ENCODE measurements around the gene IFI27L1. TPM values are rescaled to one million over a fixed set of nuclear protein-coding genes. Genes with fewer than 3 reads are reported as not detected.
A peak's percentile ranks its signal among the peaks of the same experiment; 100 is the strongest.

IFI27L1 gene
- total RNA-seq, 2 donors from 2014 or later = 59.6 to 71.4 TPM

DNA sequence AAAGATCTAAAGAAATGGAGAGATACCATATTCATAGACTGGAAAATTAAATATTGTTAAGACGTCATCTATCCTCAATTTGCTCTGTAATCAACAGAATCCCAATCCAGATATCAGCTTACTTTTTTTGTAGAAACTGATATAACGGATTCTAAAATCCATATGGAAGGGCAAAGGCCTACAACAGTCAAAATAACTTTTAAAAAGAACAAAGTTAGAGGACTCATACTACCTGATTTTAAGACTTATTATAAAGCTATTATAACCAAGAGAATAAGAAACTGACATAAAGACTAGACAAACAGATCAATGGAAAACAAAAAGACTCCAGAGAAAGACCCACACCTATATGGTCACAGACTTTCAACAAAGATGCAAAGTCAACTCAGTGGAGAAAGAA, 6.1 kb upstream of the IFI27L1 start:
- peak overlapping the region; percentile 60 for H3K27ac Mint-ChIP-seq
- H3K4me3 Mint-ChIP-seq = peak overlapping the region; percentile 57 to 77
- no peaks in the 10 kb centered on the region for H3K27me3 Mint-ChIP-seq (ENCODE audit: low read depth)
- peaks cover 10 to 14% of the 10 kb centered on the region in 2 donors for H3K9me3 Mint-ChIP-seq
- H3K4me1 Mint-ChIP-seq (ENCODE audit: low read depth) = peaks cover 69% of the 10 kb centered on the region
- ATAC-seq (replicated peaks in 1 of 2) (no peak), DNase-seq (no peak)
- H3K36me3 Mint-ChIP-seq (ENCODE audit: insufficient read depth in 2 of 2) = peaks cover 42 to 61% of the 10 kb centered on the region in 2 donors

DNA sequence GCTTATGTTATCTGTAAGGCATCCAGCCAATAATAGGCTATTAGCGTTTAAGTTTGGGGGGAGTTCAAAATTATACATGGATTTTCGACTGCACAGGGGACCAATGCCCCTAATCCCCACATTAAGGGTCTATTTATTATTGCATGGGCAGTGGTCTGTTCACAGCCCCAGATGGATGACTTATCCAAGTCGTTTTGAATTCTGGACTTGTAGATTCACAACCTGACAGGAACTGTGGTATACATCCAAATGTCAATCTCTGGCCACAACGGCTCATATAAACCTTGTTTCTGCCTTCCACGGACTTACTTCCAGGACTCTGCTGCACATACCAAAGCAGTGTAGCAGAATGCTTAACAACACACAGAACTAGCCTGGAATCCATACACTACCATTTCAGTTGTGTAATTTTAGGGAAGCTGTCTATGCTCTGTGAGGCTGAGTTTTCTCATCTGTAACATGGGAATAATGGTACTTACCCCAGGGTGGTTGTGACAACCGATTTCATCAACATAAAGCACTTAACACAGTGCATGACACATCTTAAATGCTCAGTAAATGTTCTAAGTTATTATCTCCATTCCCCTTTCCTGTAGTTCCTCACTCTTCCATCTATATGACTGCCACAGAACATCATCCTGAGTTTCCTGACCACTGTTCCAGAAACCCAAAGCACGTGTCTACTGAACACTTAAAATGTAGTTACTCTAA, 3.8 kb upstream of the IFI27L1 start:
- peaks cover 5 to 6% of the 10 kb centered on the region in 2 donors for H3K9me3 Mint-ChIP-seq
- H3K27ac Mint-ChIP-seq = peak overlapping the region; percentile 11
- H3K36me3 Mint-ChIP-seq (ENCODE audit: insufficient read depth in 2 of 2) = peaks cover 31 to 44% of the 10 kb centered on the region in 2 donors
- H3K4me1 Mint-ChIP-seq (ENCODE audit: low read depth) = peaks cover 64% of the 10 kb centered on the region
- H3K27me3 Mint-ChIP-seq (ENCODE audit: low read depth) = no peaks in the 10 kb centered on the region
- peak overlapping the region; percentile 97 to 100 for H3K4me3 Mint-ChIP-seq
- no peak for ATAC-seq (replicated peaks in 1 of 2)
- no peak for DNase-seq

DNA sequence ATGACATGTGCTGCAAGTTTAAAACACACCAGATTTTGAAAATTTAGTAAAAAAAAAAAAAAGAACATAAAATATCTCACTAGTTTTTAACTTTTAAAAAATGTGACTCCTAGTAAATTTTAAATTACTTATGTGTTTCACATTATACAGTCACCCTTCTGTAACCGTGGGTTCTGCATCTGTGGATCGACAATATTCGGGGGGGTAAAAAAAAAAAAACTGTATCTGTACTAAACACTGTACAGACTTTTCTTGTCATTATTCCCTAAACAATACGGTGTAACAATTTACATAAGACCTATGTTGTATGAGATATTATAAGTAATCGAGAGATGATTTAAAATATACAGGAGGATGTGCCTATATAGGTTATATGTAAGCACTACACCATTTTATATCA, 3.3 kb upstream of the IFI27L1 start:
- ATAC-seq (replicated peaks in 1 of 2) (no peak), DNase-seq (no peak)
- Mint-ChIP-seq H3K36me3 (ENCODE audit: insufficient read depth in 2 of 2) (peaks cover 28 to 42% of the 10 kb centered on the region in 2 donors), H3K9me3 (peaks cover 4 to 5% of the 10 kb centered on the region in 2 donors), H3K27me3 (ENCODE audit: low read depth) (no peaks in the 10 kb centered on the region), H3K4me1 (ENCODE audit: low read depth) (peaks cover 69% of the 10 kb centered on the region), H3K4me3 (peak overlapping the region; percentile 97 to 100), H3K27ac (peak overlapping the region; percentile 11)

DNA sequence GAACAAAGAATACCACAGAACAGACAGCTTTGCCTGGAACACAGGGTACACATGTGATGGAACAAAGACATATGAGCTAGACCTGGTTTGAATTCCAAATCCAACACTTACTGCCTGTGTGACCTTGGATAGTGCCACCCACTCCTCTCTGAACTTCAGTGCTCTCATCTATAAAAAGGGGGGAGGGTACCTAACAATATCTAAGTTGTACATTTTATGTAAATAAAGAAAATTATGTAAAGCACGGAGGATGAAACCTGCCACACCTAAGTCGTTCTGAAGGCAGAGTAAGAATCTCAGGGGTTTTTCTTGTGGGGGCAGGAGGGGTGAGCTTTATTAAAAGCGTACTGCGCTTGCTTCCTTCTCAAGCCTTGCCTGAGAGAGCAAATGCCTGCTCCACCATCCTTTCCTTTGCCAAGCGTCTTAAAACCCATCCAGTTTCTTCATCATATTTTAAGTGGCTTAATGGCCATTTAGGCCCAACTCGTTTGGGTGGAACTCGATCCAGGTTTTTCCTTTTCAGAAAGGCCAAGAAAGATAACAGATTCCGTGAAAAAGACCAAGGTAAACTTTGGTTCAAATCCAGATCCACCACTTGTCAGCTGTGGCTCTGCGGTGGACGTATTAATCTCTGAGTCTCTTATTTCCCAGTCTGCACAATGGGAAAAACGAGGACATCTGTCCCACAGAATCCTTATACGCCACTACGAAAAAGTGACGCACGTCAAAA, 1.1 kb upstream of the IFI27L1 start:
- no peak for DNase-seq
- no peak for ATAC-seq (replicated peaks in 1 of 2)
- peaks cover 70% of the 10 kb centered on the region for H3K4me1 Mint-ChIP-seq (ENCODE audit: low read depth)
- peak overlapping the region; percentile 97 to 100 for H3K4me3 Mint-ChIP-seq
- no peaks in the 10 kb centered on the region for H3K9me3 Mint-ChIP-seq
- H3K27me3 Mint-ChIP-seq (ENCODE audit: low read depth) = no peaks in the 10 kb centered on the region
- peaks cover 22 to 26% of the 10 kb centered on the region in 2 donors for H3K36me3 Mint-ChIP-seq (ENCODE audit: insufficient read depth in 2 of 2)
- H3K27ac Mint-ChIP-seq = peak overlapping the region; percentile 99

DNA sequence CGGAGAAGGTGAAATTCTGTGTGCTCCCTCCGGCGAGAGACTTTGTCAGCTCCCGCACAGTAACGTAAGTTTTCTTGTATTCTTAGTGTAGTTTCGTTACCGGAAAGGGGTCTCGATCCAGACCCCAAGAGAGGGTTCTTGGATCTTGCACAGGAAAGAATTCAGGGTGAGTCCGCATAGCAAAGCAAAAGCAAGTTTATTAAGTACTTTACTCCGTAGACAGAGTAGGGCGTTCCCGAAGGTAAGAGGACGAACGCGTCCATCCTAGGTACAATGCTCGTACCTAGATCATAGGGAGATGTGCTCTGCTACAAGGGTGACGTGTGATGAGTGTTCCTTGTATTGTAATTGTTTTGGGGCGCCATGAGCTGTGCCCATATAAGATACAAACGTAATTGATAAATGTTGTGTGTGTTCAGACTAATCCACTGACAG, 293 bp downstream of the IFI27L1 start:
- peak overlapping the region; percentile 97 to 100 for H3K4me3 Mint-ChIP-seq
- DNase-seq = peak in 1 of 2 donors; percentile 23
- ATAC-seq (replicated peaks in 1 of 2) = peak; percentile 25 to 37
- peaks cover 0 to 1% of the 10 kb centered on the region in 2 donors for H3K9me3 Mint-ChIP-seq
- peak overlapping the region; percentile 93 for H3K27ac Mint-ChIP-seq
- peaks cover 20 to 21% of the 10 kb centered on the region in 2 donors for H3K36me3 Mint-ChIP-seq (ENCODE audit: insufficient read depth in 2 of 2)
- H3K4me1 Mint-ChIP-seq (ENCODE audit: low read depth) = peaks cover 58% of the 10 kb centered on the region
- no peaks in the 10 kb centered on the region for H3K27me3 Mint-ChIP-seq (ENCODE audit: low read depth)

DNA sequence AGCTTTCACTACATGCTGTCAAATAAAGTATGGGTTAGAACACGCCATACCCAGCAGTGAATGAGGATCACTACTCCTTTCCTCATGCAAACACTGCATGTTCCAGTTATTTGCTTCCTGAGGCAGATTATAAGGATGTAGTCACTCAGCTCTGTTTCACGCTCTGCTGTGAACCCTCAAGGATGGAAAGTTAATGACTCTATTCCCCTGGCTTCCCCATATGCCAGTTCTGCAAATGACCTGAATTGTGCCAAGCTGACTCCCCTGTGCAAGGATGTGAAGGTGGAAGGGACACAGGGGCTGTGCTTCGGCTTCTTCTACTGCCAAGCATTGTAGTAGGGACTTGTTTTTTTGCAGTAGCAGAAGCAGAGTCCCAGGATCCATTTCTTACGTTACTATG, 6.8 kb downstream of the IFI27L1 start:
- no peak for ATAC-seq (replicated peaks in 1 of 2)
- Mint-ChIP-seq H3K27me3 (ENCODE audit: low read depth) (no peaks in the 10 kb centered on the region), H3K9me3 (peaks cover 0 to 1% of the 10 kb centered on the region in 2 donors), H3K4me1 (ENCODE audit: low read depth) (peaks cover 6% of the 10 kb centered on the region), H3K4me3 (no peak overlapping the region), H3K36me3 (ENCODE audit: insufficient read depth in 2 of 2) (peaks cover 3 to 4% of the 10 kb centered on the region in 2 donors), H3K27ac (no peak overlapping the region)
- no peak for DNase-seq

DNA sequence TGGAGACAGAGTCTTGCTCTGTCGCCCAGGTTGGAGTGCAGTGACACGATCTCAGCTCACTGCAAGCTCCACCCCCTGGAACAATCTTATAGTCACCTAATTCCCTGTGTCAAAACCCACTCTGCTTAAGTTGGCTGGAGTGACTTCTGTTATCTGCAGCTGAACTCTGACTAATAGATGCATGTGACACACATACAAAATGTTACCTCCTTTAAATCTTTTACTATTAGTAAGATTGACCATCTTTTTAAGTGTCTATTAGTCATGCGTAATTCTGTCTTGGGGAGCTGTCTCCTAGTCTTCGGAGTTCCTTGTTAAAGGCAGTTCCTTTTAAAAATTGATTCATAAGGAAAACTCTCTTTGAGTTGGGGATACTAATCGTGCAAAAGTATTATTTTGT, 7.4 kb downstream of the IFI27L1 start:
- Mint-ChIP-seq H3K9me3 (peaks cover 0 to 1% of the 10 kb centered on the region in 2 donors), H3K4me1 (ENCODE audit: low read depth) (no peaks in the 10 kb centered on the region), H3K27ac (no peak overlapping the region), H3K27me3 (ENCODE audit: low read depth) (no peaks in the 10 kb centered on the region), H3K4me3 (no peak overlapping the region), H3K36me3 (ENCODE audit: insufficient read depth in 2 of 2) (peaks cover 3 to 4% of the 10 kb centered on the region in 2 donors)
- DNase-seq (no peak), ATAC-seq (replicated peaks in 1 of 2) (no peak)

DNA sequence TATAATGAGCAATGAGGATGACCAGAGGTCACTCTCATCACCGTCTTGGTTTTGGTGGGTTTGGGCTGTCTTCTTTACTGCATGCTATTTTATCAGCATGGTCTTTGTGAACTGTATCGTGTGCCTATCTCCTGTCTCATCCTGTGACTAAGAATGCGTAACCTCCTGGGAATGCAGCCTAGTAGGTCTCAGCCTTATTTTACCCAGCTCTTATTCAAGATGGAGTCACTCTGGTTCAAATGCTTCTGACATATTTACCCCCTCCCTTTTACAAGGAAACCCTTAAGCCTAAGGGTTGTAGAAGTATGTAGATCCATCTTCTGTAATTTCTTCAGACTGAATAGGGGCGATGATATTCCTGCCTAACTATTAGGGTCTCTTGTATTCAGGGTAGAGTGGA, 8.4 kb downstream of the IFI27L1 start:
- ATAC-seq (replicated peaks in 1 of 2) = no peak
- peaks cover 3 to 4% of the 10 kb centered on the region in 2 donors for H3K36me3 Mint-ChIP-seq (ENCODE audit: insufficient read depth in 2 of 2)
- no peak overlapping the region for H3K27ac Mint-ChIP-seq
- no peaks in the 10 kb centered on the region for H3K4me1 Mint-ChIP-seq (ENCODE audit: low read depth)
- H3K4me3 Mint-ChIP-seq = no peak overlapping the region
- H3K27me3 Mint-ChIP-seq (ENCODE audit: low read depth) = no peaks in the 10 kb centered on the region
- H3K9me3 Mint-ChIP-seq = peaks cover 0 to 1% of the 10 kb centered on the region in 2 donors
- DNase-seq = no peak

DNA sequence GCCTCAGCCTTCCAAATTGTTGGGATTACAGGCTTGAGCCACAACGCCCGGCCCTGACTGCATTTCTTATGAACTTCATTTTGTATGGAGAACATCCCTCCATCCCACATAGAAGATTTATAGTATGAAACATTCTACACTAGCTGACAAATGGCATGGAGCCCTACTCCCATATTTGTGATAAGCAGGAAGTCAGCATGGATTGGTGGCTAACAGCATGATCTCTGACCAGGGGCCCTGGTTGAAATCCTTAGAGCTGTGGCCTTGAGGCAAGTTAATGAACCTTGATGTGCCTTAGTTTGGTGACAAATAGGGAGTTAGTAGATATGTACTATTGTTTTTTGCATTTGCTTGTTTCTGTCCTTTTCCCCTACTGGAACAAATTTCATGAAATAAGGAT, 12.3 kb downstream of the IFI27L1 start:
- H3K36me3 Mint-ChIP-seq (ENCODE audit: insufficient read depth in 2 of 2) = no peaks in the 10 kb centered on the region
- ATAC-seq (replicated peaks in 1 of 2) = no peak
- no peak for DNase-seq
- no peak overlapping the region for H3K27ac Mint-ChIP-seq
- no peaks in the 10 kb centered on the region for H3K4me1 Mint-ChIP-seq (ENCODE audit: low read depth)
- H3K9me3 Mint-ChIP-seq = no peaks in the 10 kb centered on the region
- no peaks in the 10 kb centered on the region for H3K27me3 Mint-ChIP-seq (ENCODE audit: low read depth)
- no peak overlapping the region for H3K4me3 Mint-ChIP-seq

DNA sequence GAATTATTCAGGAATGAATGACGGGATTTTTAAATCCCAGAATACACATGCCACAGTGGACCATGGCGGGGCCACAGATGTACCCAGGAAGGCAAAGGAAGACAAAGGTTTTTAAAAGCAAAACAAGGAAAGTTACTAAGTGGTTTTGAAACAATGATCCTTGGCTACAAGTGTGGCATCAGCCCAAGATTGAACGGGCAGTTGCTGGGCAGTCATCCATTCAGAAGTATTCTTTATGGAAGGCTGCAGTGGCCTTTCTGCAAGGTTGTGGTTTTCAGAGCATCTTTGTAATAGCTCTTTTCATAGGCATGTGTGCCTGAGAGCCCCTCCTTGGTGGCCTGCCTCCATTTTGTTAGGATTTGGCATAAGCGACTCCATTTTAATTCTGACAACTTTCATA, 16.0 kb downstream of the IFI27L1 start:
- Mint-ChIP-seq H3K9me3 (no peaks in the 10 kb centered on the region), H3K4me1 (ENCODE audit: low read depth) (no peaks in the 10 kb centered on the region), H3K36me3 (ENCODE audit: insufficient read depth in 2 of 2) (peaks cover 2% of the 10 kb centered on the region in 2 donors), H3K4me3 (no peak overlapping the region), H3K27me3 (ENCODE audit: low read depth) (no peaks in the 10 kb centered on the region), H3K27ac (no peak overlapping the region)
- ATAC-seq (replicated peaks in 1 of 2) (no peak), DNase-seq (no peak)

DNA sequence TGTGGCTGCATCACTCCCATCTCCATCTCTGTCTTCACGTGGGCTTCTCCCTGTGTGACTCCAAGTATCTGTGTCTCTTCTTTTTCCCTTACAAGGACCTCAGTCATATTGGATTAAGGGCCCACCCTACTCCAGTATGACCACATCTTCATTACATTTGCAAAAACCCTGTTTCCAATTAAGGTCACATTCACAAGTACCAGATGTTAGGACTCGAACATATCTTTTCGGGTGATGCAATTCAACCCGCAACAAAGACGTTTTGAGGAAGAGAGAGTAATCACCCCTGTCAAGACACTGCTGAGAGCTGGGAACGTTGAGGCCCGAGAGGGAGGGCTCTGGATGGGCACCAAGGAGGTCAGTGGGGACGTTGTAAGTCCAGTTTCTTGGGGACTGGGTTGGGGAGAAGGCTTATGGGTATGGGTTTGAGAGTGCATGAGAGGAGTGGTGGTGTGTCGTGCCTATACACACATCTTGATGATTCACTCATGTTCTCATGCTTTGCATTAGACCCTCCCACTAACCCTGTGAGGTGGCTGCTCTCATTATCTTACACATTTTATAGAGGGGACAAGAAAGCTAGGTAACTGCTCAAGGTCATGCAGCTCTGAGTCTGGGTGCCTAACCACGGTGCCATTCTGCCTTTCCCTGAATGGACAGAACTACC, 17.3 kb downstream of the IFI27L1 start:
- H3K27me3 Mint-ChIP-seq (ENCODE audit: low read depth) = no peaks in the 10 kb centered on the region
- no peak overlapping the region for H3K4me3 Mint-ChIP-seq
- no peaks in the 10 kb centered on the region for H3K4me1 Mint-ChIP-seq (ENCODE audit: low read depth)
- ATAC-seq (replicated peaks in 1 of 2) (no peak), DNase-seq (no peak)
- no peaks in the 10 kb centered on the region for H3K9me3 Mint-ChIP-seq
- peak overlapping the region; percentile 16 for H3K27ac Mint-ChIP-seq
- H3K36me3 Mint-ChIP-seq (ENCODE audit: insufficient read depth in 2 of 2) = peaks cover 2% of the 10 kb centered on the region in 2 donors

DNA sequence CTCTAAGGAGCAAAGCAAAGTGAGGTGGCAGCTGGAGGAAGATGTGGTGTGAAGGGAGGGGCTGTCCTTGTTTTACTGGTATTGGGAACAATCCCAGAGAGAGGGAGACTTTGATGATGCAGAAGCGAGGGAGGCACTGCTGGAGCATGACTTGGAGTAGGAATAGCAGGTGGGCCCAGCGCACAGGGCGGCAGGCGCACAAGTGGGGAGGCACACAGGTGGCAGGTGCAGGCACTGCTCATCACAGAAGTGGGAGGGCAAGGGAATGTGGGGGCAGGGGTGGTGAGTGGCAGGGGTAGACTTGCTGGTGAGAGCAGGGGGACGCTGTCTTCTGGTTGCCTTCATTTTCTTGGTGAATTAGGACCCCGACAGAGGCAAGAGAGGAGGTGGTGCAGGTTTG, 17.9 kb downstream of the IFI27L1 start:
- peak overlapping the region; percentile 16 for H3K27ac Mint-ChIP-seq
- H3K36me3 Mint-ChIP-seq (ENCODE audit: insufficient read depth in 2 of 2) = peaks cover 2% of the 10 kb centered on the region in 2 donors
- no peaks in the 10 kb centered on the region for H3K27me3 Mint-ChIP-seq (ENCODE audit: low read depth)
- H3K4me1 Mint-ChIP-seq (ENCODE audit: low read depth) = no peaks in the 10 kb centered on the region
- no peak for ATAC-seq (replicated peaks in 1 of 2)
- no peak for DNase-seq
- H3K9me3 Mint-ChIP-seq = no peaks in the 10 kb centered on the region
- H3K4me3 Mint-ChIP-seq = no peak overlapping the region

DNA sequence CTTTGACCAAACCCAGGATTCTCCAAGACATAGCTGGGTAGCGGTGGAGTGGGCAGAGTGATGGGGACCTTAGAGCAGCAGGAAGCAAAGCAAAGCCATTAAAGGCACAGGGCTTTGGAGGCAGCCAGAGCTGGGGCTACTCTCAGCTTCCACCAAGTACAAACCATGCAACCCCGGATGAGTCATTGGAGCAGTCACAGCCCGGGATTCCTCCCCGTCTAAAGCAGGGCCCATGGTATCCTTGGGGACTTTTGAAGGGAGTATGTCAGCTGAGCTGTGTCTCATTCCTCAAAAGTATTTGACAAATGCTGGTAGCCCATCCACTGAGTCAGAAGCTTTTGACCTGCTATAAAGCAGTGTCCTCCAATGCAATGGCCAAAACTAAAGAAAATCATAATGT, 19.7 kb downstream of the IFI27L1 start:
- Mint-ChIP-seq H3K9me3 (no peaks in the 10 kb centered on the region), H3K27ac (no peak overlapping the region), H3K36me3 (ENCODE audit: insufficient read depth in 2 of 2) (peaks cover 2% of the 10 kb centered on the region in 2 donors)

More for the DNA sequence above, 19.7 kb downstream of the IFI27L1 start:
- ATAC-seq (replicated peaks in 1 of 2) (no peak), DNase-seq (no peak)
- H3K4me3 Mint-ChIP-seq = no peak overlapping the region
- no peaks in the 10 kb centered on the region for H3K27me3 Mint-ChIP-seq (ENCODE audit: low read depth)
- no peaks in the 10 kb centered on the region for H3K4me1 Mint-ChIP-seq (ENCODE audit: low read depth)
